ENCODE data around the gene GUCY2D.

DNA sequence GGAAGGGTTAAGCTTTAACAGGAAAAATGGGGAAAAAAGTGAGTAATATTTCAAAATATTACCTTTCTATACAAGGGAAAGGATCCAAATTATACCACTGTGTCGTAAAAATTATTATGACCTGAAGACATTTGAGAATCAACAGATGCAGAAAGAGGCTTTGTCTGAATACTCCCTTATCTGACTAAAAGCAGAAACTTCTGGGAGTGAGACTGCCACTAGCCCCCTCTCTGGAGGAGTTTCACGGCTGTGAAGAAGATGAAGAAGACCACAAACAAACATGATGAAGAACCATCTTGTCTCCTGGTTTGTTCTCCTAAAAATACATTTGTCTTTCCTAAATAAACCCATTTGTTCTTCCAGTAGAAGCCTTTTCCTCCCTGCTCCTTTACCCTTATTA lies 41.0 kb upstream of the GUCY2D start:
- TF ChIP-seq, protein P1, sequence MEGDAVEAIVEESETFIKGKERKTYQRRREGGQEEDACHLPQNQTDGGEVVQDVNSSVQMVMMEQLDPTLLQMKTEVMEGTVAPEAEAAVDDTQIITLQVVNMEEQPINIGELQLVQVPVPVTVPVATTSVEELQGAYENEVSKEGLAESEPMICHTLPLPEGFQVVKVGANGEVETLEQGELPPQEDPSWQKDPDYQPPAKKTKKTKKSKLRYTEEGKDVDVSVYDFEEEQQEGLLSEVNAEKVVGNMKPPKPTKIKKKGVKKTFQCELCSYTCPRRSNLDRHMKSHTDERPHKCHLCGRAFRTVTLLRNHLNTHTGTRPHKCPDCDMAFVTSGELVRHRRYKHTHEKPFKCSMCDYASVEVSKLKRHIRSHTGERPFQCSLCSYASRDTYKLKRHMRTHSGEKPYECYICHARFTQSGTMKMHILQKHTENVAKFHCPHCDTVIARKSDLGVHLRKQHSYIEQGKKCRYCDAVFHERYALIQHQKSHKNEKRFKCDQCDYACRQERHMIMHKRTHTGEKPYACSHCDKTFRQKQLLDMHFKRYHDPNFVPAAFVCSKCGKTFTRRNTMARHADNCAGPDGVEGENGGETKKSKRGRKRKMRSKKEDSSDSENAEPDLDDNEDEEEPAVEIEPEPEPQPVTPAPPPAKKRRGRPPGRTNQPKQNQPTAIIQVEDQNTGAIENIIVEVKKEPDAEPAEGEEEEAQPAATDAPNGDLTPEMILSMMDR (conservative IDR thresholded peaks at IDR 0.05; ENCODE audit: low read depth, low read length), result no peak
- no peak for TF ChIP-seq EZH2 (IDR thresholded peaks at IDR 0.05; ENCODE audit: borderline replicate concordance, low read depth, low read length, poor library complexity, severe bottlenecking)

All from A673 (cell line).